ENCODE results near the gene RMC1. TPM values are rescaled to one million over a fixed set of nuclear protein-coding genes. Genes with fewer than 3 reads are reported as not detected.
"Not testable (repeated sequence)": the region's sequence is repeated elsewhere in the genome, so short reads cannot be mapped to it uniquely, and the experiment has no call there.

RMC1 gene
- total and polyA plus RNA-seq, 2 of the 13 experiments (the other 11 are each of a cell fraction or from before 2014, with no cell fraction given), result 9.4 to 19.5 TPM

GRCh38 chr18:23506393-23506792 lies 3.1 kb downstream of the RMC1 start (continued):
- TF ChIP-seq ZNF775 (CRISPR knock-in tag; IDR thresholded peaks at IDR 0.05; ENCODE audit: borderline replicate concordance) (no peak), ELF3 (CRISPR knock-in tag; IDR thresholded peaks at IDR 0.05) (no peak), SETDB1 (CRISPR knock-in tag; IDR thresholded peaks at IDR 0.05; ENCODE audit: borderline replicate concordance) (no peak), ZNF576 (CRISPR knock-in tag; IDR thresholded peaks at IDR 0.05) (no peak), ZNF224 (CRISPR knock-in tag; IDR thresholded peaks at IDR 0.05) (no peak), SMAD3 (CRISPR knock-in tag; IDR thresholded peaks at IDR 0.05) (no peak), SNAPC2 (CRISPR knock-in tag; IDR thresholded peaks at IDR 0.05) (no peak), FOXA3 (CRISPR knock-in tag; IDR thresholded peaks at IDR 0.05) (no peak), RELA (CRISPR knock-in tag; IDR thresholded peaks at IDR 0.05) (no peak), GZF1 (CRISPR knock-in tag; IDR thresholded peaks at IDR 0.05) (no peak)

GRCh38 chr18:23510923-23511322 lies 7.6 kb downstream of the RMC1 start:
- H3K36me3 ChIP-seq (replicated peaks in 1 of 2; ENCODE audit: control insufficient read depth in 1 of 2, insufficient read depth in 2 of 2, low read length in 2 of 2), result peaks cover 1 to 28% of the 10 kb centered on the region in 2 experiments
- FAIRE-seq; H3K4me1 ChIP-seq (ENCODE audit: insufficient read depth, low read length); H3K4me2 ChIP-seq (ENCODE audit: low read depth, low read length); H3K27ac ChIP-seq (ENCODE audit: extremely low read length, insufficient read depth, low read length); H4K20me1 ChIP-seq (ENCODE audit: insufficient read depth, low read length); DNase-seq (ENCODE audit: low spot score); H3K9ac ChIP-seq (ENCODE audit: insufficient read depth, low read depth, low read length); POLR2A ChIA-PET; H2AFZ ChIP-seq (ENCODE audit: low read length); ATAC-seq; H3K27me3 ChIP-seq (ENCODE audit: control insufficient read depth in 1 of 2, insufficient read depth in 2 of 2, low read length in 2 of 2); BruUV-seq (replicated peaks); H3K9me3 ChIP-seq (ENCODE audit: low read length); H3K4me3 ChIP-seq (replicated peaks in 1 of 3; ENCODE audit: insufficient read depth in 1 of 3, low read depth in 2 of 3, low read length in 3 of 3); H3K79me2 ChIP-seq (ENCODE audit: insufficient read depth, low read length); CTCF ChIA-PET (ENCODE audit: low intra/inter-chr PET ratio, low total read pairs): not testable (repeated sequence)
- in situ Hi-C loops (cut with HindIII; ENCODE audit: extremely low pct_ligation_motif_present, low pct_unique_long_range_greater_than_20kb) (loop anchor here (10.0 kb wide), 1 partner anchor 194 kb away; no protein-coding TSS in a partner anchor), intact Hi-C loops (cut with micrococcal nuclease; ENCODE audit: unreplicated experiment) (loop anchor here (10.0 kb wide), 1 partner anchor 194 kb away; no protein-coding TSS in a partner anchor)
- 94% methylated on average over 2 of the region's 2 CpGs for WGBS (ENCODE audit: low lambda C conversion rate)

DNA sequence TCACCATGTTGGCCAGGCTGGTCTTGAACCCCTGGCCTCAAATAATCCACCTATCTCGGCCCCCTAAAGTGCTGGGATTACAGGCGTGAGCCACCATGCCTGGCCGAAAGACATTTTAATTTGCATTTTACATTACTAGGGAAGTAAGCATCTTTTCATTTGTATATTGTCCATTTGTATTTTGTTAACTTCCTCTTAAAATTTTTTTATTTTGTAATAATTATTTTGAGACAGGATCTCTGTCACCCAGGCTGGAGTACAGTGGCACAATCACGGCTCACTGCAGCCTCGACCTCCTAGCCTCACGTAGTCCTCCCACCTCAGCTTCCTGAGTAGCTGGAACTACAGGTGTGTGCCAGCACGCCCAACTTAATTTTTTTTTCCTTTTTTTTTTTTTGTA lies 8.9 kb downstream of the RMC1 start:
- H3K79me2 ChIP-seq (ENCODE audit: insufficient read depth, low read length); H2AFZ ChIP-seq (ENCODE audit: low read length); H3K4me1 ChIP-seq (ENCODE audit: insufficient read depth, low read length); CTCF ChIA-PET (ENCODE audit: low intra/inter-chr PET ratio, low total read pairs); FAIRE-seq; H4K20me1 ChIP-seq (ENCODE audit: insufficient read depth, low read length); H3K9me3 ChIP-seq (ENCODE audit: low read length); BruUV-seq (replicated peaks); H3K4me3 ChIP-seq (replicated peaks in 1 of 3; ENCODE audit: insufficient read depth in 1 of 3, low read depth in 2 of 3, low read length in 3 of 3); DNase-seq (ENCODE audit: low spot score); H3K4me2 ChIP-seq (ENCODE audit: low read depth, low read length); H3K27me3 ChIP-seq (ENCODE audit: control insufficient read depth in 1 of 2, insufficient read depth in 2 of 2, low read length in 2 of 2); POLR2A ChIA-PET; H3K27ac ChIP-seq (ENCODE audit: extremely low read length, insufficient read depth, low read length); ATAC-seq; H3K9ac ChIP-seq (ENCODE audit: insufficient read depth, low read depth, low read length): not testable (repeated sequence)
- peaks cover 1 to 29% of the 10 kb centered on the region in 2 experiments for H3K36me3 ChIP-seq (replicated peaks in 1 of 2; ENCODE audit: control insufficient read depth in 1 of 2, insufficient read depth in 2 of 2, low read length in 2 of 2)
- WGBS (ENCODE audit: low lambda C conversion rate), result 96% methylated on average over 7 of the region's 7 CpGs
- intact Hi-C loops (cut with micrococcal nuclease; ENCODE audit: unreplicated experiment), result loop anchor here (10.0 kb wide), 1 partner anchor 193 kb away; no protein-coding TSS in a partner anchor
- in situ Hi-C loops (cut with HindIII; ENCODE audit: extremely low pct_ligation_motif_present, low pct_unique_long_range_greater_than_20kb), result loop anchor here (10.0 kb wide), 1 partner anchor 193 kb away; no protein-coding TSS in a partner anchor

Measured in HepG2 (cell line).